B cell (primary cell): ENCODE results near the gene RAB8B. TPM values are rescaled to one million over a fixed set of nuclear protein-coding genes. Genes with fewer than 3 reads are reported as not detected.
A peak's percentile ranks its signal among the peaks of the same experiment; 100 is the strongest.

Experiments
- ATAC-seq: fragments of 200-7000 bp; cut with Tn5 transposase; one replicate; pipeline ENCODE4 v1.10.0; 2021; ENCODE audit warnings: low read depth, mild to moderate bottlenecking, moderate number of reproducible peaks, moderate library complexity
- CTCF ChIA-PET: fragments of 350-600 bp; sonication (Branson Sonifier 250); formaldehyde crosslinking; loops from one replicate; lab custom pipeline; 2021; ENCODE audit warnings: antibody characterized with exemption, inconsistent platforms; lab: Charles Lee
- POLR2A ChIA-PET: fragments of 350-600 bp; sonication (Branson Sonifier 250); formaldehyde crosslinking; loops from one replicate; lab custom pipeline; 2021; ENCODE audit warnings: antibody characterized with exemption; lab: Charles Lee
- DNase-seq: peaks from one replicate; pipeline ENCODE4 v3.0.0; 2013
- H2AFZ ChIP-seq: 2 replicates; pipeline ENCODE4 v1.6.1; 2012; ENCODE audit warnings: mild to moderate bottlenecking, low read depth, low read length; ENCODE audit not compliant: insufficient read depth, poor library complexity, severe bottlenecking
- H3K27ac ChIP-seq, 2 donors: 1 replicate in 1 of 2; 2 replicates in 1 of 2; pipeline ENCODE4 v1.5.1; 2012 to 2013; ENCODE audit warnings: low read length in 2 of 2, mild to moderate bottlenecking in 2 of 2, moderate library complexity in 1 of 2
- H3K27me3 ChIP-seq, 4 experiments: fragments of 200-600 bp in 1 of 4; sonication (generic) in 1 of 4; replicated peaks in 1 of 4; 1 replicate in 2 of 4; 2 replicates in 2 of 4; pipeline versions ENCODE4 v1.6.1 to v1.7.0; 2013 to 2016; ENCODE audit warnings: low read length in 3 of 4, mild to moderate bottlenecking in 2 of 4, mixed read lengths in 1 of 4, moderate library complexity in 1 of 4; ENCODE audit not compliant: insufficient read depth in 4 of 4, control insufficient read depth in 3 of 4; ENCODE audit errors: control extremely low read depth in 1 of 4
- H3K36me3 ChIP-seq, 2 experiments: replicated peaks in 1 of 2; 1 replicate in 1 of 2; 2 replicates in 1 of 2; pipeline versions ENCODE4 v1.6.1 to v1.7.1; 2013; ENCODE audit warnings: low read length in 1 of 2; ENCODE audit not compliant: insufficient read depth in 2 of 2, control insufficient read depth in 1 of 2; ENCODE audit errors: control extremely low read depth in 1 of 2, extremely low read depth in 1 of 2
- H3K4me1 ChIP-seq, 2 donors: fragments of 200-600 bp in 1 of 2; sonication (generic) in 1 of 2; 1 replicate in 1 of 2; 2 replicates in 1 of 2; pipeline versions ENCODE4 v1.5.1 to v1.6.1; 2013 to 2017; ENCODE audit warnings: low read length in 2 of 2; ENCODE audit not compliant: control insufficient read depth in 2 of 2, insufficient read depth in 2 of 2
- H3K4me2 ChIP-seq: replicated peaks from 2 replicates; pipeline ENCODE3; 2012; ENCODE audit warnings: mild to moderate bottlenecking, low read depth, low read length; ENCODE audit not compliant: poor library complexity, severe bottlenecking
- H3K4me3 ChIP-seq, 5 experiments: fragments of 200-600 bp in 1 of 5; sonication (generic) in 1 of 5; 1 replicate in 3 of 5; 2 replicates in 2 of 5; pipeline versions ENCODE4 v1.5.1 to v1.7.0; 2011 to 2016; ENCODE audit warnings: low read length in 4 of 5, mild to moderate bottlenecking in 4 of 5, low read depth in 2 of 5, control low read depth in 1 of 5, moderate library complexity in 1 of 5; ENCODE audit not compliant: insufficient read depth in 1 of 5; ENCODE audit errors: control extremely low read depth in 1 of 5, extremely low read depth in 1 of 5
- H3K79me2 ChIP-seq: fragments of 200-600 bp; sonication (generic); one replicate; pipeline ENCODE4 v1.6.0; 2016; ENCODE audit warnings: low read length; ENCODE audit not compliant: control insufficient read depth, insufficient read depth
- H3K9ac ChIP-seq: fragments of 200-600 bp; sonication (generic); 2 replicates; pipeline ENCODE4 v1.6.1; 2017; ENCODE audit warnings: mild to moderate bottlenecking, low read length, moderate library complexity
- H3K9me3 ChIP-seq, 3 donors: one replicate each; pipeline versions ENCODE4 v1.6.1 to v1.7.1; 2013; ENCODE audit warnings: low read length in 2 of 3; ENCODE audit not compliant: control insufficient read depth in 2 of 3, insufficient read depth in 1 of 3; ENCODE audit errors: control extremely low read depth in 1 of 3
- H4K20me1 ChIP-seq: 2 replicates; pipeline ENCODE4 v1.6.0; 2012; ENCODE audit warnings: mild to moderate bottlenecking, low read length; ENCODE audit not compliant: insufficient read depth, control insufficient read depth, poor library complexity, severe bottlenecking
- H3K27ac Mint-ChIP-seq: one replicate; pipeline ENCODE4 v1.8.0; 2021; ENCODE audit warnings: mixed read lengths
- H3K27me3 Mint-ChIP-seq: one replicate; pipeline ENCODE4 v1.8.0; 2021; ENCODE audit warnings: mixed read lengths
- H3K4me1 Mint-ChIP-seq: one replicate; pipeline ENCODE4 v1.8.0; 2021; ENCODE audit warnings: mixed read lengths
- H3K4me3 Mint-ChIP-seq: one replicate; pipeline ENCODE4 v1.8.0; 2021; ENCODE audit warnings: mixed read lengths
- H3K9me3 Mint-ChIP-seq: one replicate; pipeline ENCODE4 v1.8.0; 2022; ENCODE audit warnings: mixed read lengths; ENCODE audit not compliant: insufficient read depth
- EZH2 ChIP-seq: IDR thresholded peaks from 2 replicates; pipeline ENCODE4 v1.6.1; 2012; ENCODE audit warnings: borderline replicate concordance, low read depth, mild to moderate bottlenecking, moderate library complexity, low read length; ENCODE audit not compliant: insufficient read depth, poor library complexity, severe bottlenecking
- WGBS: methylation state at CpG from one replicate; pipeline ENCODE4 v1.1.5; 2013; ENCODE audit warnings: missing lambda C conversion rate; ENCODE audit not compliant: insufficient coverage; 5-methylcytosine and 5-hydroxymethylcytosine counted together
- intact Hi-C: fragments of 100-400 bp; cut with micrococcal nuclease; formaldehyde crosslinking; loops from one replicate; pipeline ENCODE4 v1.10.0; 2022
- polyA minus RNA-seq: library from RNA; depleted of rRNA, polyadenylated mRNA; stranded (reverse); fragments of >200 nt; gene quantifications from 2 replicates; pipeline ENCODE4 v1.2.3, GENCODE V29; 2012
- polyA plus RNA-seq: library from polyadenylated mRNA; depleted of rRNA; stranded (reverse); fragments of >200 nt; gene quantifications from 2 replicates; pipeline ENCODE4 v1.2.3, GENCODE V29; 2012
- total RNA-seq, 2 donors: library from RNA; stranded (reverse); fragments of 120-200 nt in 1 of 2; gene quantifications; 1 replicate in 1 of 2; 2 replicates in 1 of 2; pipeline versions ENCODE4 v1.2.3 to v1.2.4, GENCODE V29; 2013 to 2022
- TF ChIP-seq, protein P1 (sequence below): fragments of 200-600 bp; IDR thresholded peaks from one replicate; pipeline ENCODE4 v1.8.0; 2022; ENCODE audit warnings: antibody characterized with exemption, mild to moderate bottlenecking

RAB8B gene
- total RNA-seq (58.1 and 61.3 TPM in 2 replicates), polyA plus RNA-seq (9.6 and 24.4 TPM in 2 replicates), polyA minus RNA-seq (33.4 and 45.3 TPM in 2 replicates)
- total RNA-seq (2013), result 77.4 TPM

DNA sequence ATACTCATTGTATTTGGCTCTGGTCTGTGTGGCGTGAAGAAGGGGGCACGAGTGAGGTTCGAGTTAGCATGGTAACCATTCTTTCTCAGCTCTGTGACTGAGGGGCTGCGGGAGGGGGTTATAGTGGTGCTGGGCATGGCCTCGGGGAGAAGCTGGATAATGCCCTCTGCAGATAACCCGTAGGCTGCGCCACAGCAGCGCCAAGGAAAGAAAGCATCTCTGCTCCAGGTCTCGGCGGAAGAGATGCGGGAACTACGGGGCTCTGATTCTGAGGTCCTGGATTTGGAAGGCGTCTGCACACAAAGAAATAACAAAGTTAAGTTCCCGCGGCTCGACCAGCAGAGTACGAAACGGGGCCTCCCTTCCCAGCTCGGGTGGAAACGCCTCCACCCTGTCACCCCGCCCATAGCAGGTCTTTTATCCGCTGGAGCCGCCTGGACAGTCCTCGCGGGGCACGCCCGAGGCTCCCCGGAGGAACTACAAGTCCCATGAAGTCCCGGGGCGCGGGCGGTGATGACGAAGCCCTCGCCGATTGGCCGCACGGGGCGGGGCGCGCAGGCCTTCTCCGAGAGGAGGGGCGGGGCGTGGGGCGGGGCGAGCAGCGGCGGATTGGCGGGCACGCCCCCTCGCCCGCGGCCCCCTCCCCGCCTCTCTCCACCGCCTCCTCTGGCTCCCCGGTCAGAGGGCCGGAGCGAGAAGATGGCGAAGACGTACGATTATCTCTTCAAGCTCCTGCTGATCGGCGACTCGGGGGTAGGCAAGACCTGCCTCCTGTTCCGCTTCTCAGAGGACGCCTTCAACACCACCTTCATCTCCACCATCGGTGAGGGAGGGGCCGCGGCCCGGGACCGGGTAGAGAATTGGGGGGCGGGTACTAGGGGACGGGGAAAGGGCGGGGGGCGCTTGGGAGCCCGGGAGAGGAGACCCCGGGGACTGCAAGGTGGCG lies at the start of gene RAB8B:
Gene RAB8B, plus strand, starts transcription at position 681 of the 946 bp plus-strand sequence. Its CDS starts 19 bp downstream, at position 700.
- WGBS, result under 1% methylated on average over 61 of the region's 77 CpGs
- ChIA-PET POLR2A (interaction anchor here (0.6 to 1.0 kb wide), 7 partner anchors 24 to 1996 kb away, joined by 3 to 13 read pairs (median 7); partner anchors contain the start of genes CLPX and RPS27L), CTCF (interaction anchor here (1.8 kb wide), 1 partner anchor 13 kb away, joined by 6 read pairs; no protein-coding TSS in a partner anchor)
- Mint-ChIP-seq H3K27ac (peak within 1 kb of the TSS; percentile 94), H3K4me3 (peak within 1 kb of the TSS; percentile 98), H3K27me3 (no peaks in the 10 kb centered on the region), H3K4me1 (peaks cover 53% of the 10 kb centered on the region), H3K9me3 (no peaks in the 10 kb centered on the region)
- peak within 1 kb of the TSS; percentile 95 for H3K9ac ChIP-seq
- peak within 1 kb of the TSS; percentile 92 to 93 for H3K27ac ChIP-seq
- no peaks in the 10 kb centered on the region for H4K20me1 ChIP-seq
- DNase-seq, result peak; percentile 94
- H3K36me3 ChIP-seq, result no peaks in the 10 kb centered on the region
- TF ChIP-seq, protein P1, sequence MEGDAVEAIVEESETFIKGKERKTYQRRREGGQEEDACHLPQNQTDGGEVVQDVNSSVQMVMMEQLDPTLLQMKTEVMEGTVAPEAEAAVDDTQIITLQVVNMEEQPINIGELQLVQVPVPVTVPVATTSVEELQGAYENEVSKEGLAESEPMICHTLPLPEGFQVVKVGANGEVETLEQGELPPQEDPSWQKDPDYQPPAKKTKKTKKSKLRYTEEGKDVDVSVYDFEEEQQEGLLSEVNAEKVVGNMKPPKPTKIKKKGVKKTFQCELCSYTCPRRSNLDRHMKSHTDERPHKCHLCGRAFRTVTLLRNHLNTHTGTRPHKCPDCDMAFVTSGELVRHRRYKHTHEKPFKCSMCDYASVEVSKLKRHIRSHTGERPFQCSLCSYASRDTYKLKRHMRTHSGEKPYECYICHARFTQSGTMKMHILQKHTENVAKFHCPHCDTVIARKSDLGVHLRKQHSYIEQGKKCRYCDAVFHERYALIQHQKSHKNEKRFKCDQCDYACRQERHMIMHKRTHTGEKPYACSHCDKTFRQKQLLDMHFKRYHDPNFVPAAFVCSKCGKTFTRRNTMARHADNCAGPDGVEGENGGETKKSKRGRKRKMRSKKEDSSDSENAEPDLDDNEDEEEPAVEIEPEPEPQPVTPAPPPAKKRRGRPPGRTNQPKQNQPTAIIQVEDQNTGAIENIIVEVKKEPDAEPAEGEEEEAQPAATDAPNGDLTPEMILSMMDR, result no peak
- TF ChIP-seq EZH2, result no peak
- peak within 1 kb of the TSS; percentile 93 for H3K4me2 ChIP-seq
- H3K79me2 ChIP-seq, result peaks cover 53% of the 10 kb centered on the region
- peak within 1 kb of the TSS; percentile 78 to 99 (median 94) for H3K4me3 ChIP-seq
- H2AFZ ChIP-seq, result peak within 1 kb of the TSS; percentile 95
- H3K27me3 ChIP-seq, result no peaks in the 10 kb centered on the region
- peaks cover 39 to 44% of the 10 kb centered on the region in 2 donors for H3K4me1 ChIP-seq
- H3K9me3 ChIP-seq, result no peaks in the 10 kb centered on the region
- ATAC-seq, result peak; percentile 86
- intact Hi-C loops, result loop anchor here (1.0 kb wide), 5 partner anchors 32 to 904 kb away; partner anchors contain the start of genes APH1B, CIAO2A, LACTB and RPS27L

DNA sequence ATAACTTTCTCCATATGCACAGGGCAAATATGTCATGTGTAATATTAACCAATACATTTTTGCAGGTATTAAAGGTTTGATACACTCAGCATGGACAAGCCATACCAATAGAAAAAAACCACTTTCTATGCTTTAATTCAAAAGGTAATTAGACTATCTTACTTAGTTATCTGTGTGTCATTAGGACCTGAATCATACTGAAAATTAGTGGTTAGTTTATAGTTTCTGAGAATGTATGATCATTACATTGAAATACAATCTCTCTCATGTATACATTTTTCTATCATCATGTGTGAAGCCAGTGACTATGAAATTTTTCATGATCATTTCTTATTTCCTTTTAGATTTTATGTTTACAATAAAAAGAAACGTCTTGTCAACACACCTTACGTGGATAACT lies 48.5 kb upstream of the RAB8B start:
- intact Hi-C loops, result no loop called here
- no peaks in the 10 kb centered on the region for H3K27me3 ChIP-seq
- H3K36me3 ChIP-seq, result peaks cover 0 to 7% of the 10 kb centered on the region in 2 experiments
- peaks cover 4% of the 10 kb centered on the region for H3K79me2 ChIP-seq
- H3K4me3 Mint-ChIP-seq, result no peak overlapping the region
- no peaks in the 10 kb centered on the region for H3K27me3 Mint-ChIP-seq
- H3K9ac ChIP-seq, result no peak overlapping the region
- no peak overlapping the region for H3K4me2 ChIP-seq
- peaks cover 2% of the 10 kb centered on the region for H3K4me1 Mint-ChIP-seq
- H3K9me3 Mint-ChIP-seq, result no peaks in the 10 kb centered on the region
- TF ChIP-seq EZH2, result no peak
- TF ChIP-seq, protein P1, result no peak
- no peak overlapping the region for H3K27ac Mint-ChIP-seq
- no peaks in the 10 kb centered on the region for H3K9me3 ChIP-seq
- ChIA-PET POLR2A (no interaction called here), CTCF (no interaction called here)
- H2AFZ ChIP-seq, result no peak overlapping the region
- no peak overlapping the region for H3K27ac ChIP-seq
- no peak overlapping the region for H3K4me3 ChIP-seq
- no peaks in the 10 kb centered on the region for H3K4me1 ChIP-seq
- DNase-seq (no peak), ATAC-seq (no peak)
- WGBS, result no CpG with 5 or more reads among the region's 2 CpGs
- H4K20me1 ChIP-seq, result no peaks in the 10 kb centered on the region
